Measurements from ENCODE around the gene DNAL1. TPM values are rescaled to one million over a fixed set of nuclear protein-coding genes. Genes with fewer than 3 reads are reported as not detected.

Gene DNAL1
- polyA plus RNA-seq, 2 of the 4 experiments (the other 2 are of a cell fraction): 8.3 to 16.3 TPM

GRCh38 chr14:73715707-73716106, 70.9 kb downstream of the DNAL1 start:
- Histone ChIP-seq H3K4me1 (peaks cover 19% of the 10 kb centered on the region), H3K4me3 (no peak overlapping the region), H3K4me2 (no peak overlapping the region), H3K9me3 (no peaks in the 10 kb centered on the region), H3K27ac (no peak overlapping the region)
- no peak for DNase-seq (ENCODE audit: low read depth in 1 of 2, low spot score in 1 of 2)
- FAIRE-seq: no peak
- POLR2A ChIA-PET: no interaction called here
- TF ChIP-seq JUNB (IDR thresholded peaks at IDR 0.05) (no peak), CBX8 (IDR thresholded peaks at IDR 0.05) (no peak), POLR2A (IDR thresholded peaks at IDR 0.05; ENCODE audit: low read length) (no peak), PHF8 (IDR thresholded peaks at IDR 0.05; ENCODE audit: borderline replicate concordance, low read depth) (no peak), NR3C1 (IDR thresholded peaks at IDR 0.05) (no peak), MAFK (IDR thresholded peaks at IDR 0.05; ENCODE audit: partially characterized antibody) (no peak), MYC (IDR thresholded peaks at IDR 0.05; ENCODE audit: borderline replicate concordance, low read length) (no peak), TFCP2L1 (CRISPR knock-in tag; IDR thresholded peaks at IDR 0.05) (no peak), HDAC2 (IDR thresholded peaks at IDR 0.05) (no peak), CBX2 (IDR thresholded peaks at IDR 0.05; ENCODE audit: borderline replicate concordance, low read depth) (no peak), ZC3H11A (IDR thresholded peaks at IDR 0.05) (no peak), JUN (IDR thresholded peaks at IDR 0.05) (no peak), BHLHE40 (IDR thresholded peaks at IDR 0.05; ENCODE audit: low read depth, low read length) (no peak), HOXA7 (CRISPR knock-in tag; IDR thresholded peaks at IDR 0.05) (no peak), RNF2 (IDR thresholded peaks at IDR 0.05; ENCODE audit: borderline replicate concordance, low read depth) (no peak)
- CTCF ChIA-PET: interaction anchor here (0.6 to 3.7 kb wide), 4 partner anchors 10 to 110 kb away, joined by 3 to 25 read pairs (median 5); no protein-coding TSS in a partner anchor
- no peak for ATAC-seq
- 92% methylated on average over 4 of the region's 4 CpGs for WGBS (ENCODE audit: missing lambda C conversion rate)

GRCh38 chr14:73717266-73717665, 72.5 kb downstream of the DNAL1 start:
- H3K9me3 ChIP-seq: no peaks in the 10 kb centered on the region
- no peak for DNase-seq (ENCODE audit: low read depth in 1 of 2, low spot score in 1 of 2)
- CTCF ChIA-PET: interaction anchor here (0.7 to 3.7 kb wide), 8 partner anchors 10 to 156 kb away, joined by 3 to 25 read pairs (median 4); a partner anchor contains a TSS
- H3K4me2 ChIP-seq: no peak overlapping the region
- POLR2A ChIA-PET: interaction anchor here (0.7 kb wide), 1 partner anchor 82 kb away, joined by 5 read pairs; no protein-coding TSS in a partner anchor
- ATAC-seq: no peak
- no peak overlapping the region for H3K27ac ChIP-seq
- FAIRE-seq: no peak
- WGBS (ENCODE audit: missing lambda C conversion rate): 93% methylated on average over 3 of the region's 3 CpGs
- H3K4me3 ChIP-seq: no peak overlapping the region
- peaks cover 7% of the 10 kb centered on the region; the same call in 2 of the 3 replicates for H3K4me1 ChIP-seq
- TF ChIP-seq ZC3H11A (IDR thresholded peaks at IDR 0.05): no peak

GRCh38 chr14:73717711-73718417, 73.1 kb downstream of the DNAL1 start:
- FAIRE-seq (no peak), ATAC-seq (no peak), DNase-seq (ENCODE audit: low read depth in 1 of 2, low spot score in 1 of 2) (no peak)
- CTCF ChIA-PET: interaction anchor here (1.0 to 3.7 kb wide), 7 partner anchors 9 to 156 kb away, joined by 3 to 25 read pairs (median 4); no protein-coding TSS in a partner anchor
- WGBS (ENCODE audit: missing lambda C conversion rate): 93% methylated on average over 14 of the region's 20 CpGs
- Histone ChIP-seq H3K27ac (no peak overlapping the region), H3K4me2 (no peak overlapping the region), H3K4me1 (peaks cover 7% of the 10 kb centered on the region; the same call in 2 of the 3 replicates), H3K9me3 (no peaks in the 10 kb centered on the region), H3K4me3 (no peak overlapping the region)
- POLR2A ChIA-PET: interaction anchor here (0.6 kb wide), 1 partner anchor 97 kb away, joined by 3 read pairs; no protein-coding TSS in a partner anchor
- no peak for TF ChIP-seq ELK1 (IDR thresholded peaks at IDR 0.05; ENCODE audit: low read depth, low read length)
- no peak for TF ChIP-seq PHF8 (IDR thresholded peaks at IDR 0.05; ENCODE audit: borderline replicate concordance, low read depth)

- Histone ChIP-seq H3K4me1 (peaks cover 15% of the 10 kb centered on the region), H3K4me2 (no peak overlapping the region), H3K27ac (no peak overlapping the region), H3K9me3 (no peaks in the 10 kb centered on the region), H3K4me3 (no peak overlapping the region)
- DNase-seq (ENCODE audit: low read depth in 1 of 2, low spot score in 1 of 2) (no peak), ATAC-seq (no peak), FAIRE-seq (no peak)
- TF ChIP-seq ATOH8 (CRISPR knock-in tag; IDR thresholded peaks at IDR 0.05; ENCODE audit: low read depth) (no peak), RNF2 (IDR thresholded peaks at IDR 0.05; ENCODE audit: borderline replicate concordance, low read depth) (no peak), FOXS1 (CRISPR knock-in tag; IDR thresholded peaks at IDR 0.05) (no peak), ESRRA (IDR thresholded peaks at IDR 0.05; ENCODE audit: borderline replicate concordance, low read length) (no peak), MAZ (IDR thresholded peaks at IDR 0.05; ENCODE audit: borderline replicate concordance, low read depth, low read length) (no peak), NPAS2 (CRISPR knock-in tag; IDR thresholded peaks at IDR 0.05; ENCODE audit: borderline replicate concordance) (no peak), GATA3 (IDR thresholded peaks at IDR 0.05; ENCODE audit: borderline replicate concordance) (no peak), POLR2A (IDR thresholded peaks at IDR 0.05; ENCODE audit: low read length) (no peak), HDAC2 (IDR thresholded peaks at IDR 0.05) (no peak), BCL3 (IDR thresholded peaks at IDR 0.05) (no peak), FOSB (CRISPR knock-in tag; IDR thresholded peaks at IDR 0.05) (no peak), EP300 (IDR thresholded peaks at IDR 0.05) (no peak), ZC3H11A (IDR thresholded peaks at IDR 0.05) (no peak), CBX8 (IDR thresholded peaks at IDR 0.05) (no peak), CHD4 (IDR thresholded peaks at IDR 0.05; ENCODE audit: borderline replicate concordance) (no peak)
- POLR2A ChIA-PET: interaction anchor here (0.6 kb wide), 1 partner anchor 96 kb away, joined by 3 read pairs; no protein-coding TSS in a partner anchor
- 91% methylated on average over 49 of the region's 55 CpGs for WGBS (ENCODE audit: missing lambda C conversion rate)
- CTCF ChIA-PET: interaction anchor here (1.0 to 3.7 kb wide), 3 partner anchors 10 to 27 kb away, joined by 3 to 25 read pairs (median 5); no protein-coding TSS in a partner anchor
Measured at GRCh38 chr14:73718418-73719251, 73.8 kb downstream of the DNAL1 start.

Measured in A549 (cell line).